NCI-H2107 treated with DMSO at 0.1 percent for 48 hours (cell line): ENCODE results near the gene TMEM69.
A peak's percentile ranks its signal among the peaks of the same experiment; 100 is the strongest.
"Not testable (repeated sequence)": the region's sequence is repeated elsewhere in the genome, so short reads cannot be mapped to it uniquely, and the experiment has no call there.

Source experiments
- DNase-seq: peaks from one replicate; lab custom pipeline; 2025; ENCODE audit not compliant: unreplicated experiment; lab: John Stamatoyannopoulos, UW

Gene TMEM69, protein sequence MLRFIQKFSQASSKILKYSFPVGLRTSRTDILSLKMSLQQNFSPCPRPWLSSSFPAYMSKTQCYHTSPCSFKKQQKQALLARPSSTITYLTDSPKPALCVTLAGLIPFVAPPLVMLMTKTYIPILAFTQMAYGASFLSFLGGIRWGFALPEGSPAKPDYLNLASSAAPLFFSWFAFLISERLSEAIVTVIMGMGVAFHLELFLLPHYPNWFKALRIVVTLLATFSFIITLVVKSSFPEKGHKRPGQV

DNA sequence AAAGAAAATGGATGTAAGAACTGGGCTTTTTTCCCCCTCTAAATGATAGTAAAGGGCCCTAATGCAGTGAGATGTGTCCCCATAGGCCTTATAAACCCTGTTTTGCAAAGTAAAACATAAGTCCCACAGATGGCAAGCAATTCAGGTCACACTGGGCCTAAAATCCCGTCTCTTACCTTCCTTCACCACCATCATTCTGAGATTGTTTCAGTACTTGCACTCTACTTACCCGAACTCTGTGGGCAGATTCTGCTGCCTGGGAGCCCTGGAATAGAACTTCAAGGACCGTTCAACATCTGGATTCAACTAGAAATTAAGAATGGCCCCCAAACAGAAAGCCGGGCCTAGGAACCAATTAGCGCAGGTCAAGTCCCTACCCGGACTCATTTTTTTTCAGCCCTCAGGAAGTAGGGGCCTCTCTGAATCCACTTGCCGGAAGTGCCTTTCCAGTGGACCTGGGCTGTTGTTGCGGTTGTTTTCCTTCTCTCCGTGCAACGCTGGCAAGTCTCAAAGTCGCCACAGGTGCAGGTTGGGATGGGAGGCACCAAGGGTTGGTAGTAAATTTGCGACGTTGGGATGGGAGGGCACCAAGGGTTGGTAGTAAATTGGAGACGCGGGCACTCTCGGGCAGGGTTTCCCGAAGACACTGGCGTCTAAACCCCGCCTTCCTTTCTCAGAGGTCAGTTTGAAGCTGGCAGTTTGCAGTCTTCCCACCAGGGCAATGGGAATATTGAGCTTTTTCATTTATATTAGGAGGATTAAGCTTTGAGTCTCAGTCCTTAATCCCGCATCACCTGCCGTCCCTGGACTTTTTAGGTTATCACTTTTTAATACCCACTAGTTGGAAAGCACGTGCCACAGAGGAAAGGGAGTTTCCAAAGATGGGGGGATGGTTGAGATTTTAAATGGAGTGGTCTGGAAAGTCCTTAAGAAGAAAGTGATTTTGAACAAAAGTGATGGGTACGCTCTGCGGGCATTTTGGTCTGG, at the start of gene TMEM69:
Gene TMEM69, plus strand, starts transcription at position 428 of the 987 bp plus-strand sequence. CDS start 2,888 bp downstream, outside the sequence.
- DNase-seq = peak; percentile 87

GRCh38 chr1:45640293-45640692, 47.7 kb upstream of the TMEM69 start:
- DNase-seq = no peak

GRCh38 chr1:45643321-45643720, 44.7 kb upstream of the TMEM69 start:
- DNase-seq = no peak

DNA sequence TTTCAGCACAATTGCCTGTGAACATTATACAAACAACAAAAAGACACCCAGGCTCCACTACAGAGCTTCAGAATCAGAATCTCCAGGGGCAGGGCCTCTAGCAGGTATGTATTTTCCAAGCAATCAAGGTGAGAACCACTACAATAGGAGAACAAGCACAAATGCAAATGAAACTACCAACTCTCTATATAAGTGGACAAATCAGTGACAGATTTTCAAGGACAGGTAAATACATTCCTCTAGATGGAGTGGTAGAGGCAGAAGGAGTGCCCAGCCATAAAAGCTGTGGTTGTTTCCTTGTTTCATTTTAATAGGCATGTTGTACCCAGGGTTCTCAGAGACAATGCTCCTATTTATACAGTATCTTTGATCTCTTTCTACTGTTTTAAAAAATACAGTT, 44.0 kb upstream of the TMEM69 start:
- peak; percentile 36 for DNase-seq

GRCh38 chr1:45644661-45645060, 43.3 kb upstream of the TMEM69 start:
- DNase-seq = no peak

- no peak for DNase-seq
These were observed 40.5 kb upstream of the TMEM69 start for GRCh38 chr1:45647248-45648021.

DNA sequence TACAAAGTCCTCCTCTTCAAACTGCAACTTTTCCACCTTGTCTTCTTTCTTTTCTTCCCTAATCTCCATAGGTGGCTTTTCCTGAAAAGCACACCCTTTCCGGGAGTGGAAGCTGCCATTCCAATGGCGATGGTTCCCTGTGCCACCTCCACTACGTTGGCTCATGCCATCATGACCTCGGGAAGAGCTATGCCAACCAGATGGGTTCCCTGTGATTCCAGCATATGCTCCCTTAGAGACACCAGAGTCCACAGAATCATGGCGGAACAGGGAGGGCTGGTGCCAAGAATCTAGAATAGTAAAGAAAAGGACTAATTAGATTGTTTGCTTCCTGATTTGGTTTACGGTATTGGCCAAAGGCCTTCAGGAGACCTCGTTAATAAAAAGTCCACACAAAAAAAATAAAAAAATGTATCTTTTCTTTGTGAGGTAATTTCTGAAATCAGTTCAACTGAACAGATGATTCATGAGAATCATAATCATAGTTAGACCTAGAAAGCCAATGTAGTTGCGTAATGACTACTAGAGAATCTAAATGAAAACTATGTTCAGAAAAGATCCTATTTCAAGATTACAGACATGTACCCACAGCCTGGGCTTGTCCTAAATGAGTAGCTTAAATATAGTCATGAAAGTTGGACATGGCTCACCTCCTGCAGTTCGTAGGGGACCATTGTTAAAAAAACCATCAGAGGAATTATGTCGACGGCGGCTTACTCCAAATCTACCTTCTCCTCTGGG, 33.3 kb upstream of the TMEM69 start:
- no peak for DNase-seq

- DNase-seq = no peak
These were observed 31.3 kb upstream of the TMEM69 start for GRCh38 chr1:45656573-45657226.

GRCh38 chr1:45658171-45658570, 29.8 kb upstream of the TMEM69 start:
- no peak for DNase-seq

DNA sequence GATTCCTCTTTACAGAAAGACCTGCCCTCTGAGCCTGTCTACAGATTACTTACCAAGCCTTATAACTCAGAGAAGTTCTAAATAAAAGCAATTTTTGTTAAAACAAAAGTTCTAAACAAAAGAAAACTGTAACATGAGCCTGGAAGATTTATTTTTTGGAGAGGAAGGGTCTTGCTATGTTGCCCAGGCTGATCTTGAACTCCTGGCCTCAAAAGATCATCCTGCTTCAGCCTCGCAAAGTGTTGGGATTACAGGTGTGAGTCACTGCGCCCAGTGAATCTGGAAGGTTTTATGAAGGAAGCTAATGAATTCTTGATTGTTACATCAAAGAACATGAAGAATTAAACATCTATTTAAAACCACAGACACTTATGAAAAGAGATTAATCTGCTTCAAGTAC, 28.8 kb upstream of the TMEM69 start:
- no peak for DNase-seq

DNA sequence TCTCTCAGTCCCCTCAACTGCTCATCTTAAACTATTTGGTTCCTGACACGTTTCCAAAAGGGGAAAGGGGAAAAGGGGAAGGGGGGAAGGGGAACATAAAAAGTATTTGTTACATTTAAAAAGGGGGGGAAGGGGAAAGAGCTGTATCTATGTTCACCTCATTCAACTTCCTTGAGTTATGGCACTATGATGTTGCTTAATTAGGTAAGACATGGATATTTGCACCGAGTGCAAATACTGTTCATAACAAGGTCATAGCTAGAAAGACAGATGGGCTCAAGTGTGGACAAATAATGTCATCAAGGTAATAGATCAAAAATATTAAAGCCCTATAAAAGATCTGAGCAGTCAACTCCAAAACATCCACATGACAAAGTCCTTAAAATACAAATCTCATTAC, 27.6 kb upstream of the TMEM69 start:
- DNase-seq = no peak

GRCh38 chr1:45666836-45667235, 21.1 kb upstream of the TMEM69 start:
- DNase-seq = no peak

DNA sequence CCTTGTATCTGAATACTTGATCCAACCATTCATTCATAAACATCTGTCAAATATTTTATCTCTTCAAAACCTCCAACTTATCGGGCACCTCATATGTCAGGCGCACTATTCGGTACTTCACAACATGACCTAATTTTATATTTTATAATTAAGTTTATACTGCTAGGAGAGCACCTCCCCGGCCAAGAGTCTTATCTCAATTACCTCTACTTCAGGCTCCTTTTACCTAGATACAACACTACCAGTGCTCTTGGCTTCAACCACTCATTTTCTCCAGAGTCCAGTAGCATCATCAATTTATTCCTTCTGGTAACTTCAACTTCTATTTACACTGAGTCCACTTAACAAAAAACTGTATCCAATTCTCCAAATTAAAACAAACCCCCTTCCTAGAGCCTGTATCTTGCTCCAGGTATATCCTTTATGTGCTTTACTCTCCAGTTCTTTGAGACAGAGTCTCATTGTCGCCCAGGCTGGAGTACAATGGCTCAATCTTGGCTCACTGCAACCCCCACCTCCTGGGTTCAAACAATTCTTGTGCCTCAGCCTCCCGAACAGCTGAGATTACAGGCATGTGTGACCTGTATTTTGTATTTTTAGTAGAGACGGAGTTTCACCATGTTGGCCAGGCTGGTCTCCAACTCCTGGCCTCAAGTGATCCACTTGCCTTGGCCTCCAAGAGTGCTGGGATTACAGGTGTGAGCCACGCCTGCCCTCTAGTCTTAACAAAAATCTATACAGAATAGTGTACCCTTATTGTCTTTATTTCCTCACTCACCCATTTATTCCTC, 20.5 kb upstream of the TMEM69 start:
- DNase-seq = no peak

DNA sequence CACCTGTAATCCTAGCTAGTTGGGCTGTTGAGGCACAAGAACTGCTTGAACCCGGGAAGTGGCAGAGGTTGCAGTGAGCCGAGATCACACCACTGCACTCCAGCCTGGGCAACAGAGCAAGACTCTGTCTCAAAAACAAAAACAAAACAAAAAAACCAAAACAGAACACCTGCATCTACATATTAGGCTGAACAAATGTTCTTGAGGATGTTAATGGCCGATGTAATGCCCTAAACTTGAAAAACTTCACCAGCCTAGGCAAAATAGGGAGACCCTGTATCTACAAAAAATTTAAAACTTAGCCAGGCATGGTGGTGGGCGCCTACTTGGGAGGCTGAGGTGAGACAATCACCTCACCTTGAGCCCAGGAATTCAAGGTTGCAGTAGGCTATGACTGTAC, 19.5 kb upstream of the TMEM69 start:
- no peak for DNase-seq

GRCh38 chr1:45669379-45669778, 18.6 kb upstream of the TMEM69 start:
- no peak for DNase-seq

DNA sequence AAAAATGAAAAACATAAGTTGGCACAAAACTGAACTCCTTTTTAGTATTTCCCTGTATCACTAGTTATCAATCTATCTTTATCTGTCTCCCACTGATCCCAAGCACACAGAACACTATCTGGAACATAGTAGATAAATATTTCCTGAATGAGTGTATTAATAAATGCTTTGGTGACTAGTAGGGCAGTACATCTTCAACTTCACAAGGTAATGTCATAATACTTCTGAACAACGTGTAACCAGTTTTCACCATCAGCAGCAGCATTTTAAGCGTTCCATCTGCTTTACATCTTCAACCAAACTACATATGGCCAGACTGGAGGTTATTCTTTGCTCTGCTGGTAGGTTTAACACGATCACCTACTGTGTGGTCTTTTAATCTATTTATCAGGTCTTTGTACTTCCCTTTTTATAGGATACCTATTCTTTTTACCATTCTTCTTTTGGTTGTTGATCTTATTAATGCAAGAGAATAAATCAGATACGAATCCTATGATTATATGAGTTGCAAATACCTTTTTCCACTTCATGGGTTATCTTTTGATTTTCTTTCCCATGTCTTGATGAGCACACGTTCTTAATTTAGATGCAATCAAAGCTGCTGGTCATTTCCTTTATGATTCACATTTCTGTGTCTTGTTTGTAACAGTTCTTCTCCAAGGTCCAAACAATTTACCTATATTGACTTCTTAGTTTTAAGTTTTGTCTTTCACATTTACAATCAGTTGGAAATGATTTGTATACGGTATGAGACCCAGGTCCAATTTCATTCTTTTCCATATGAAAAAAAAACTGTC, 17.9 kb upstream of the TMEM69 start:
- no peak for DNase-seq

- no peak for DNase-seq
These were observed 14.0 kb upstream of the TMEM69 start for GRCh38 chr1:45673956-45674355.

GRCh38 chr1:45674478-45674877, 13.5 kb upstream of the TMEM69 start:
- DNase-seq = no peak

- not testable (repeated sequence) for DNase-seq
These were observed 11.4 kb upstream of the TMEM69 start for GRCh38 chr1:45676553-45676952.
